GM18951 (cell line): ENCODE measurements around the gene CCN2.

Experiments
- POLR2A ChIP-seq: IDR thresholded peaks from 4 replicates; pipeline ENCODE4 v1.6.1; 2011; ENCODE audit warnings: mild to moderate bottlenecking; ENCODE audit not compliant: insufficient read length, insufficient read depth; ENCODE audit errors: extremely low read depth
- in situ Hi-C: fragments of 300-500 bp; cut with MboI; formaldehyde crosslinking; loops from one replicate; pipeline ENCODE4 v1.12.0; 2022; ENCODE audit warnings: low sequenced_read_pairs, mixed read lengths, inconsistent platforms; ENCODE audit not compliant: unreplicated experiment

The CCN2 gene

GRCh38 chr6:131979515-131980337, 28.6 kb upstream of the CCN2 start:
- in situ Hi-C loops: no loop called here

GRCh38 chr6:131978522-131978921, 27.4 kb upstream of the CCN2 start:
- TF ChIP-seq POLR2A: no peak
- in situ Hi-C loops: no loop called here

More at GRCh38 chr6:131979515-131980337, 28.6 kb upstream of the CCN2 start:
- TF ChIP-seq POLR2A: no peak

- no peak for TF ChIP-seq POLR2A
- in situ Hi-C loops: no loop called here
Observed at GRCh38 chr6:131976545-131977061, 25.4 kb upstream of the CCN2 start.

- TF ChIP-seq POLR2A: no peak
- in situ Hi-C loops: no loop called here
Observed at GRCh38 chr6:131972741-131973140, 21.6 kb upstream of the CCN2 start.

GRCh38 chr6:131970076-131970859, 19.1 kb upstream of the CCN2 start:
- TF ChIP-seq POLR2A: no peak
- in situ Hi-C loops: no loop called here

GRCh38 chr6:131968656-131969055, 17.5 kb upstream of the CCN2 start:
- no peak for TF ChIP-seq POLR2A
- in situ Hi-C loops: no loop called here

GRCh38 chr6:131967948-131968347, 16.8 kb upstream of the CCN2 start:
- in situ Hi-C loops: no loop called here
- no peak for TF ChIP-seq POLR2A

- in situ Hi-C loops: no loop called here
- TF ChIP-seq POLR2A: no peak
Observed at GRCh38 chr6:131966443-131966842, 15.3 kb upstream of the CCN2 start.

- in situ Hi-C loops: no loop called here
- no peak for TF ChIP-seq POLR2A
Observed at GRCh38 chr6:131963063-131963462, 11.9 kb upstream of the CCN2 start.

GRCh38 chr6:131960371-131961133, 9.4 kb upstream of the CCN2 start:
- in situ Hi-C loops: no loop called here
- no peak for TF ChIP-seq POLR2A

GRCh38 chr6:131958542-131959470, 7.6 kb upstream of the CCN2 start:
- TF ChIP-seq POLR2A: no peak
- in situ Hi-C loops: no loop called here

GRCh38 chr6:131958095-131958494, 6.9 kb upstream of the CCN2 start:
- in situ Hi-C loops: no loop called here
- no peak for TF ChIP-seq POLR2A
